OCI-LY3 (cell line): ENCODE results near the gene FKBP5.
A peak's percentile ranks its signal among the peaks of the same experiment; 100 is the strongest.

Experiments used
- H2AFZ ChIP-seq: fragments of 200-600, 300-600 bp; shearing (Covaris generic); 2 replicates; pipeline ENCODE4 v1.6.0; 2014; ENCODE audit warnings: antibody characterized with exemption, low read depth, low read length
- H3K27ac ChIP-seq: fragments of 200-600, 300-600 bp; sonication (generic); 2 replicates; pipeline ENCODE4 v1.5.1; 2014; ENCODE audit warnings: mild to moderate bottlenecking, low read length, moderate library complexity, mixed read lengths
- H3K27me3 ChIP-seq: fragments of 200-600, 300-600 bp; sonication (generic); 2 replicates; pipeline ENCODE4 v1.6.1; 2014; ENCODE audit warnings: low read depth, low read length, mixed read lengths
- H3K36me3 ChIP-seq: fragments of 200-600, 300-600 bp; sonication (generic); replicated peaks from 2 replicates; pipeline ENCODE3; 2014; ENCODE audit warnings: low read depth, low read length, mixed read lengths
- H3K4me1 ChIP-seq: fragments of 300-600, 200-600 bp; sonication (generic); 2 replicates; pipeline ENCODE4 v1.6.1; 2014; ENCODE audit warnings: low read length, mixed read lengths
- H3K4me2 ChIP-seq: fragments of 200-600, 300-600 bp; sonication (generic); 2 replicates; pipeline ENCODE4 v1.6.1; 2014; ENCODE audit warnings: low read length, mixed read lengths
- H3K4me3 ChIP-seq: fragments of 300-600, 200-600 bp; sonication (generic); 2 replicates; pipeline ENCODE4 v1.5.1; 2014; ENCODE audit warnings: antibody characterized with exemption, mild to moderate bottlenecking, low read length, moderate library complexity
- H3K79me2 ChIP-seq: fragments of 300-600, 200-600 bp; shearing (Covaris generic); 2 replicates; pipeline ENCODE4 v1.6.1; 2014; ENCODE audit warnings: mild to moderate bottlenecking, low read length, mixed read lengths
- H3K9ac ChIP-seq: fragments of 300-600, 200-600 bp; shearing (Covaris generic); 2 replicates; pipeline ENCODE4 v1.6.0; 2014; ENCODE audit warnings: mild to moderate bottlenecking, low read length, moderate library complexity
- H3K9me3 ChIP-seq: fragments of 200-600, 300-600 bp; shearing (Covaris generic); 2 replicates; pipeline ENCODE4 v1.6.1; 2014; ENCODE audit warnings: low read length, mixed read lengths; ENCODE audit not compliant: insufficient read depth
- H4K20me1 ChIP-seq: fragments of 200-600, 300-600 bp; sonication (generic); 2 replicates; pipeline ENCODE4 v1.6.1; 2016; ENCODE audit warnings: low read length, mixed read lengths; ENCODE audit not compliant: insufficient read depth
- CTCF ChIP-seq: fragments of 200-600, 300-600 bp; sonication (generic); IDR thresholded peaks from 2 replicates; pipeline ENCODE4 v1.5.1; 2014; ENCODE audit warnings: antibody characterized with exemption, low read length, low read depth
- EZH2phosphoT487 ChIP-seq: fragments of 200-600 bp; shearing (Covaris generic); IDR thresholded peaks from 2 replicates; pipeline ENCODE4 v1.6.1; 2018; ENCODE audit warnings: antibody characterized with exemption, mixed run types, low read depth

FKBP5 gene

GRCh38 chr6:35725721-35726438, 37.2 kb upstream of the FKBP5 start:
- Histone ChIP-seq H3K9ac (no peak overlapping the region), H3K27me3 (no peaks in the 10 kb centered on the region), H3K4me3 (no peak overlapping the region), H3K27ac (no peak overlapping the region), H3K9me3 (no peaks in the 10 kb centered on the region), H3K36me3 (no peaks in the 10 kb centered on the region), H3K4me1 (peaks cover 61% of the 10 kb centered on the region), H3K79me2 (peaks cover 14% of the 10 kb centered on the region), H2AFZ (no peak overlapping the region), H3K4me2 (peak overlapping the region; percentile 99), H4K20me1 (no peaks in the 10 kb centered on the region)
- TF ChIP-seq CTCF (no peak), EZH2phosphoT487 (no peak)

- Histone ChIP-seq H3K27me3 (no peaks in the 10 kb centered on the region), H3K9me3 (no peaks in the 10 kb centered on the region), H3K4me2 (no peak overlapping the region), H2AFZ (no peak overlapping the region), H3K79me2 (peaks cover 14% of the 10 kb centered on the region), H3K36me3 (no peaks in the 10 kb centered on the region), H3K4me1 (peaks cover 61% of the 10 kb centered on the region), H4K20me1 (no peaks in the 10 kb centered on the region), H3K9ac (no peak overlapping the region), H3K4me3 (no peak overlapping the region), H3K27ac (no peak overlapping the region)
- TF ChIP-seq CTCF (no peak), EZH2phosphoT487 (no peak)
These were observed 36.5 kb upstream of the FKBP5 start for GRCh38 chr6:35725081-35725708.

- no peak overlapping the region for H3K9ac ChIP-seq
- no peaks in the 10 kb centered on the region for H3K9me3 ChIP-seq
- H3K36me3 ChIP-seq, result no peaks in the 10 kb centered on the region
- peaks cover 14% of the 10 kb centered on the region for H3K79me2 ChIP-seq
- H3K27ac ChIP-seq, result no peak overlapping the region
- no peak overlapping the region for H3K4me2 ChIP-seq
- H3K4me3 ChIP-seq, result no peak overlapping the region
- TF ChIP-seq CTCF (no peak), EZH2phosphoT487 (no peak)
- H4K20me1 ChIP-seq, result no peaks in the 10 kb centered on the region
- H2AFZ ChIP-seq, result no peak overlapping the region
- no peaks in the 10 kb centered on the region for H3K27me3 ChIP-seq
- H3K4me1 ChIP-seq, result peaks cover 59% of the 10 kb centered on the region
These were observed 35.8 kb upstream of the FKBP5 start for GRCh38 chr6:35724471-35724870.

- Histone ChIP-seq H3K4me1 (peaks cover 59% of the 10 kb centered on the region), H3K79me2 (peaks cover 14% of the 10 kb centered on the region), H2AFZ (no peak overlapping the region), H3K4me2 (no peak overlapping the region), H3K27me3 (no peaks in the 10 kb centered on the region), H4K20me1 (no peaks in the 10 kb centered on the region), H3K4me3 (no peak overlapping the region), H3K9me3 (no peaks in the 10 kb centered on the region), H3K9ac (no peak overlapping the region), H3K36me3 (no peaks in the 10 kb centered on the region), H3K27ac (no peak overlapping the region)
- TF ChIP-seq EZH2phosphoT487 (no peak), CTCF (no peak)
These were observed 35.3 kb upstream of the FKBP5 start for GRCh38 chr6:35724059-35724458.
